Prostate gland (tissue), 2 donors: ENCODE results near the gene ACSS1. TPM values are rescaled to one million over a fixed set of nuclear protein-coding genes. Genes with fewer than 3 reads are reported as not detected.
A peak's percentile ranks its signal among the peaks of the same experiment; 100 is the strongest.

Source experiments
- DNase-seq: peaks from one replicate; pipeline ENCODE4 v3.0.0-alpha.2; 2019; ENCODE audit warnings: low spot score
- H3K27ac ChIP-seq, 2 donors: fragments of 200-600 bp; sonication (generic); 2 replicates each; pipeline ENCODE4 v1.5.1; 2017 to 2019
- H3K27me3 ChIP-seq: fragments of 200-600 bp; sonication (generic); replicated peaks from 2 replicates; pipeline ENCODE4 v1.5.1; 2019; ENCODE audit not compliant: insufficient read depth
- H3K36me3 ChIP-seq, 2 donors: fragments of 200-600 bp; sonication (generic); 1 replicate in 1 of 2; 2 replicates in 1 of 2; pipeline versions ENCODE4 v1.5.1 to v1.8.1; 2017 to 2019
- H3K4me1 ChIP-seq: fragments of 200-600 bp; sonication (generic); replicated peaks from 2 replicates; pipeline ENCODE4 v1.5.1; 2019
- H3K4me3 ChIP-seq, 2 donors: fragments of 200-600 bp; sonication (generic); 2 replicates each; pipeline ENCODE4 v1.5.1; 2017 to 2019
- H3K9me3 ChIP-seq: fragments of 200-600 bp; sonication (generic); 2 replicates; pipeline ENCODE4 v1.5.1; 2017
- POLR2A ChIP-seq: fragments of 450-650 bp; IDR thresholded peaks from one replicate; pipeline ENCODE4 v1.6.1; 2016; ENCODE audit warnings: antibody characterized with exemption, mild to moderate bottlenecking
- POLR2AphosphoS5 ChIP-seq: sonication (generic); formaldehyde crosslinking; IDR thresholded peaks from one replicate; pipeline ENCODE4 v1.6.1; 2017; ENCODE audit warnings: antibody characterized with exemption
- WGBS: methylation state at CpG from one replicate; pipeline ENCODE4 v1.1.5; 2018; 5-methylcytosine and 5-hydroxymethylcytosine counted together
- intact Hi-C: fragments of 100-400 bp; cut with DNase I; formaldehyde crosslinking; loops from one replicate; pipeline ENCODE4 v1.14.2; 2022
- total RNA-seq, 2 donors: library from RNA; depleted of rRNA; stranded (reverse); fragments of >200 nt; gene quantifications; one replicate each; pipeline ENCODE4 v1.1.0, GENCODE V29; 2016
- TF ChIP-seq, protein P1 (sequence below), 4 experiments: fragments of 200-600 bp in 2 of 4; fragments of 450-650 bp in 2 of 4; sonication (generic) in 2 of 4; IDR thresholded peaks; 1 replicate in 3 of 4; 2 replicates in 1 of 4; pipeline ENCODE4 v1.5.1; 2016 to 2019; ENCODE audit warnings: antibody characterized with exemption in 4 of 4, mild to moderate bottlenecking in 2 of 4, moderate library complexity in 2 of 4

The ACSS1 gene
- total RNA-seq, 2 donors from 2014 or later = 111 to 170 TPM

DNA sequence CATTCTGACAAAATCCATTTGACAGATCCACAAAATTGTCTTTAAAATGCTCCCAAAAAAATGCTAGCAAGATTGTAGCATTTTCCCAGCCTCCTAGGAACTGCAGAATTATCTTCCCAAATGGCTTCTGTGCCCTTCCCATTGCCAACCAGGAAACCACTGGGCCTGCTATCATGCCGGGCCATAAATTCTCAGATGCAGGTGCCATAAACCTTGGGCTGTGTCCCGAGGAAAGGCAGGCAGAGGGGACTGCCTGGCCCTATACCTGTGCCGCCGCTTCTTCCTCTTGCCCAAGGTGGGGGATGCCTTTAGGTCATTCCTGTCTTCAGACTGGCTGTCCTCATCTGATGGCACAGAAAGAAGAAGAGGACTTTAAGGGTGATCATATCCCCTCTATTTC, 21.2 kb upstream of the ACSS1 start:
- no peak overlapping the region for H3K4me3 ChIP-seq
- H3K4me1 ChIP-seq = peaks cover 5% of the 10 kb centered on the region
- H3K9me3 ChIP-seq = no peaks in the 10 kb centered on the region
- H3K27me3 ChIP-seq = peaks cover 23% of the 10 kb centered on the region
- WGBS = 52% methylated on average over 4 of the region's 4 CpGs
- H3K36me3 ChIP-seq = no peaks in the 10 kb centered on the region
- DNase-seq = no peak
- no peak overlapping the region for H3K27ac ChIP-seq
- TF ChIP-seq POLR2AphosphoS5 (no peak), POLR2A (no peak)
- TF ChIP-seq, protein P1, sequence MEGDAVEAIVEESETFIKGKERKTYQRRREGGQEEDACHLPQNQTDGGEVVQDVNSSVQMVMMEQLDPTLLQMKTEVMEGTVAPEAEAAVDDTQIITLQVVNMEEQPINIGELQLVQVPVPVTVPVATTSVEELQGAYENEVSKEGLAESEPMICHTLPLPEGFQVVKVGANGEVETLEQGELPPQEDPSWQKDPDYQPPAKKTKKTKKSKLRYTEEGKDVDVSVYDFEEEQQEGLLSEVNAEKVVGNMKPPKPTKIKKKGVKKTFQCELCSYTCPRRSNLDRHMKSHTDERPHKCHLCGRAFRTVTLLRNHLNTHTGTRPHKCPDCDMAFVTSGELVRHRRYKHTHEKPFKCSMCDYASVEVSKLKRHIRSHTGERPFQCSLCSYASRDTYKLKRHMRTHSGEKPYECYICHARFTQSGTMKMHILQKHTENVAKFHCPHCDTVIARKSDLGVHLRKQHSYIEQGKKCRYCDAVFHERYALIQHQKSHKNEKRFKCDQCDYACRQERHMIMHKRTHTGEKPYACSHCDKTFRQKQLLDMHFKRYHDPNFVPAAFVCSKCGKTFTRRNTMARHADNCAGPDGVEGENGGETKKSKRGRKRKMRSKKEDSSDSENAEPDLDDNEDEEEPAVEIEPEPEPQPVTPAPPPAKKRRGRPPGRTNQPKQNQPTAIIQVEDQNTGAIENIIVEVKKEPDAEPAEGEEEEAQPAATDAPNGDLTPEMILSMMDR (IDR thresholded peaks at IDR 0.05) = no peak
- intact Hi-C loops = no loop called here

DNA sequence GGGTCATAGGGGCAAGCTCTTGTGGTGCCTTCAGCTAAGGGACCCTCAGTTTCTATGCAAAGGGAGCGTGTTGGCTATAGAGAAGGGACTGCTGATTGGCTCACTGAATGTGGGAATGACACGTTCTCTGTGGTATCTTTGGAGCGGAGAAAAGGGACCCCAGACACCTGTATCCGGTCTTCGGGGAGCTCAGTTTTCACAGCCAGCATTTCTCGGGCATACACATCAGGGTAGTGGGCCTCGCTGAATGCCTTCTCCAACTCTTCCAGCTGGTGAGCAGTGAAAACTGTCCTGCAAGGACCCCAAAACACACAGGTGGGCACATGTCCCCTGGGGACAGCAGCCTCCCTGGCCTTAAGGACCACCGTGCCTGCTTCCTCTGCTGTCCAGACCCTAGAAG, 20.7 kb upstream of the ACSS1 start:
- intact Hi-C loops = no loop called here
- DNase-seq = no peak
- Histone ChIP-seq H3K4me3 (no peak overlapping the region), H3K27ac (no peak overlapping the region), H3K9me3 (no peaks in the 10 kb centered on the region), H3K36me3 (no peaks in the 10 kb centered on the region), H3K4me1 (peaks cover 4% of the 10 kb centered on the region), H3K27me3 (peaks cover 18% of the 10 kb centered on the region)
- no peak for TF ChIP-seq POLR2AphosphoS5
- TF ChIP-seq, protein P1 (IDR thresholded peaks at IDR 0.05) = no peak
- TF ChIP-seq POLR2A = no peak
- WGBS = 83% methylated on average over 8 of the region's 8 CpGs

DNA sequence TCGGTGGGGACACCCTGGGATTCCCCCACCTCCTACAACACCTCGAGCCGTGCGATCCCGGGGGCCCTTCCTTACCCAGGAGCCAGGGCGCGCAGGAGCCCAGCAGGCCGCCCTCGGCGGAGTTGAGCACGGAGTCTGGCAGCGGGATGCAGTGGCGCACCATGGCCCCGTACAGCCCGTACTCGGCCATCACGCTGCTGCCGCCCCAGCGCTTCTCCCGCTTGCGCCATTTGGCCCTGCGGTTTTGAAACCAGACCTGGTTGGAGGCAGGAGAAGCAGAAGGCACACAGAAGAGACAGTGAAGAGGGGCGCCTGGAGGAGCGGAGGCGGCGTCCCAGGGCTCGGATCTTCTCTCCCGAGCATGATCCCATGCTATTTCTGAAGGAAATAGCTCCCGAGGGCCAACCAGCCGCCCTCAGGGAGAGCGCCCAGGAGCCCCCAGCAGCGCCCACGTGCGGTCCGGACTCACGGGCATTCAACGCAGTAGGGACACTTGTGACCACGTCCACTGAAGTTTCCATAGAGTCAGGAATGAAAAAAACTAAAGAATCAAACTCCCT, 19.8 kb upstream of the ACSS1 start:
- Histone ChIP-seq H3K27me3 (peaks cover 9% of the 10 kb centered on the region), H3K9me3 (no peaks in the 10 kb centered on the region), H3K4me1 (no peaks in the 10 kb centered on the region), H3K4me3 (peak overlapping the region; percentile 5 to 12), H3K27ac (no peak overlapping the region), H3K36me3 (no peaks in the 10 kb centered on the region)
- no peak for TF ChIP-seq POLR2A
- TF ChIP-seq, protein P1 (IDR thresholded peaks at IDR 0.05) = peak in 1 of 4 experiments; percentile 4
- intact Hi-C loops = no loop called here
- WGBS = 3% methylated on average over 35 of the region's 38 CpGs
- DNase-seq = no peak

DNA sequence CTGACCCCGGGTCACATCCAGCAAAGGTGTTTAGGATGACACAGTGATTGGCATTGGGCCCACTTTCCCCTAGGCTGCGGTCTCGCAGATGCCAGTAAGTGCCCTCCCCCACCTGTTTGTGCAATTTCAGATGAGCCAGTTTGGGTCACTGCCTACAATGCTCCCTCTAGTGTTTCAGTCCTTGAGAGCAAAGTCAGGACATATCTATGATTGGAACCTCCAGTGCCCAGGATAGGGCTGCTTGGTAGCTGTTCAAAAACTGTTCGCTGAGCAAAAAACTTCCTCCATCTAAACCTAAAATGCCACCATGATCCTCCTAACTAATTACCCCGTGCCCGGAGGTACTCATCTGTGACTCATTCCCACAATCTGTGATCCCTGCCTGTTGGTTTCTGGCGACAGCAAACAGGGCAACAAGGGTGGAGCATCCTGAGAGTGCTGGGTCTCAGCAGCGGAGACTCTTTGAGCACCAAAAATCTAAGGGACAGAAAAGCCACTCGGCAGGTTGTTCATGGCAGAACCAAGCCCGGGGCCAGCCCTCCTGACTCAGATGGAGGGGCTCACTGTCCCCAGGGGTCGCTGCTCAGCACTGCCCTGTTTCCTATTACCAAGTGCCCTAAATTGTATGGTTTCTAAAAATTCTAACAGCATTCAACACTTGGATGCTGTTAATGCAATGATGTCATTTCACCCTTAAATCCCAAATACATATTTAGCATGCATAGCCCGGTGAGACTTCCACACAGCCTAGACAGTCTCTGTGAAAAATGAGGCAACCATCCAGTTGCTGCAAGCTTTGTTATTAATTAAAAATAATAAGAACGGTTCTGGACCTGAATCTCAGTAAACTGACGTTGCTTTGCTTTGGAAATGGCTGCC, 19.0 kb upstream of the ACSS1 start:
- 36% methylated on average over 14 of the region's 14 CpGs for WGBS
- Histone ChIP-seq H3K4me1 (no peaks in the 10 kb centered on the region), H3K9me3 (no peaks in the 10 kb centered on the region), H3K36me3 (no peaks in the 10 kb centered on the region), H3K27ac (no peak overlapping the region), H3K27me3 (peaks cover 2% of the 10 kb centered on the region), H3K4me3 (peak overlapping the region; percentile 5 to 12)
- DNase-seq = no peak
- intact Hi-C loops = no loop called here
- TF ChIP-seq POLR2A (no peak), POLR2AphosphoS5 (no peak)
- TF ChIP-seq, protein P1 (IDR thresholded peaks at IDR 0.05) = peak in 1 of 4 experiments; percentile 13
